Astrocyte of the hippocampus (primary cell): ENCODE data around the gene VPS33A.
A peak's percentile ranks its signal among the peaks of the same experiment; 100 is the strongest.
"Not testable (repeated sequence)": the region's sequence is repeated elsewhere in the genome, so short reads cannot be mapped to it uniquely, and the experiment has no call there.

Source experiments
- DNase-seq: peaks from one replicate; pipeline ENCODE4 v3.0.0; 2011; ENCODE audit warnings: low read depth, low spot score

Gene VPS33A

GRCh38 chr12:122204167-122205052, 61.9 kb downstream of the VPS33A start:
- DNase-seq: peak; percentile 15

GRCh38 chr12:122203301-122204166, 62.8 kb downstream of the VPS33A start, which contains the start of gene B3GNT4:
B3GNT4 (plus strand) TSS chr12:122203709; CDS start chr12:122204619, 910 bp downstream.
- peak; percentile 73 for DNase-seq

GRCh38 chr12:122202811-122203210, 63.5 kb downstream of the VPS33A start:
- DNase-seq: not testable (repeated sequence)

GRCh38 chr12:122202017-122202416, 64.3 kb downstream of the VPS33A start:
- no peak for DNase-seq

- no peak for DNase-seq
Measured at GRCh38 chr12:122201381-122201780, 64.9 kb downstream of the VPS33A start.

- no peak for DNase-seq
Measured at GRCh38 chr12:122200541-122201175, 65.6 kb downstream of the VPS33A start.

- DNase-seq: no peak
Measured at GRCh38 chr12:122199484-122200355, 66.6 kb downstream of the VPS33A start.

- DNase-seq: no peak
Measured at GRCh38 chr12:122197612-122197966, 68.7 kb downstream of the VPS33A start.

- no peak for DNase-seq
Measured at GRCh38 chr12:122195405-122195804, 70.9 kb downstream of the VPS33A start.

- no peak for DNase-seq
Measured at GRCh38 chr12:122194804-122195203, 71.5 kb downstream of the VPS33A start.

GRCh38 chr12:122192441-122192840, 73.9 kb downstream of the VPS33A start:
- DNase-seq: no peak

- DNase-seq: peak; percentile 70
Measured at GRCh38 chr12:122190842-122191668, 75.2 kb downstream of the VPS33A start.

GRCh38 chr12:122189626-122190475, 76.4 kb downstream of the VPS33A start:
- DNase-seq: no peak

- DNase-seq: no peak
Measured at GRCh38 chr12:122187466-122187865, 78.8 kb downstream of the VPS33A start.

- no peak for DNase-seq
Measured at GRCh38 chr12:122185494-122186082, 80.7 kb downstream of the VPS33A start.

GRCh38 chr12:122185079-122185478, 81.2 kb downstream of the VPS33A start:
- no peak for DNase-seq

- DNase-seq: no peak
Measured at GRCh38 chr12:122184517-122184916, 81.8 kb downstream of the VPS33A start.

- DNase-seq: no peak
Measured at GRCh38 chr12:122183588-122183940, 82.7 kb downstream of the VPS33A start.
